ENCODE data around the gene PAK4.

- TF ChIP-seq POLR2AphosphoS5 (IDR thresholded peaks at IDR 0.05; ENCODE audit: low read depth, low read length), result no peak
- TF ChIP-seq REST (IDR thresholded peaks at IDR 0.05; ENCODE audit: insufficient read depth in 1 of 2, low read depth in 2 of 2, low read length in 2 of 2), result no peak
- TF ChIP-seq TAF1 (IDR thresholded peaks at IDR 0.05; ENCODE audit: borderline replicate concordance, insufficient read depth, low read length), result no peak
- TF ChIP-seq SIN3A (IDR thresholded peaks at IDR 0.05; ENCODE audit: borderline replicate concordance, insufficient read depth, low read length), result no peak
- TF ChIP-seq FOXP2 (optimal IDR thresholded peaks at IDR 0.05; ENCODE audit: borderline replicate concordance, extremely low read depth, extremely low read length, insufficient read depth), result no peak
Observed at GRCh38 chr19:39165857-39166256, 40.3 kb downstream of the PAK4 start.
